ENCODE data around the gene TPD52L2.
"Not testable (repeated sequence)": the region's sequence is repeated elsewhere in the genome, so short reads cannot be mapped to it uniquely, and the experiment has no call there.

The TPD52L2 gene

DNA sequence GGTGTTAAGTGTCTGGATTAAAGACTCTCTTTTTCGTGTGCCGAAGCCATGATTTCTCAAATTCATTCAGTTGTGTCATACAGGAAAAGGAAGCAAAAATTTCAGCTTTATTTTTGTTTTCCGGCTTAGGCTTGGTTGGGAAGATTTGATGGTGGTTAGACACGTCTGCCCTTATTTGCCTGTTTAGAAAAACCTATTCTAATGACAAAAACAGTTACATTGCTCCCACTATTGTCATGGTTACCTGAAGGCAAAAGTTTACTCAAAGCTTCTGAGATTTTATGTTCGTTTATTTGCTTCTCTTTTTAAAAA is 30.8 kb downstream of the TPD52L2 start:
- no peak for DNase-seq (ENCODE audit: low spot score)

DNA sequence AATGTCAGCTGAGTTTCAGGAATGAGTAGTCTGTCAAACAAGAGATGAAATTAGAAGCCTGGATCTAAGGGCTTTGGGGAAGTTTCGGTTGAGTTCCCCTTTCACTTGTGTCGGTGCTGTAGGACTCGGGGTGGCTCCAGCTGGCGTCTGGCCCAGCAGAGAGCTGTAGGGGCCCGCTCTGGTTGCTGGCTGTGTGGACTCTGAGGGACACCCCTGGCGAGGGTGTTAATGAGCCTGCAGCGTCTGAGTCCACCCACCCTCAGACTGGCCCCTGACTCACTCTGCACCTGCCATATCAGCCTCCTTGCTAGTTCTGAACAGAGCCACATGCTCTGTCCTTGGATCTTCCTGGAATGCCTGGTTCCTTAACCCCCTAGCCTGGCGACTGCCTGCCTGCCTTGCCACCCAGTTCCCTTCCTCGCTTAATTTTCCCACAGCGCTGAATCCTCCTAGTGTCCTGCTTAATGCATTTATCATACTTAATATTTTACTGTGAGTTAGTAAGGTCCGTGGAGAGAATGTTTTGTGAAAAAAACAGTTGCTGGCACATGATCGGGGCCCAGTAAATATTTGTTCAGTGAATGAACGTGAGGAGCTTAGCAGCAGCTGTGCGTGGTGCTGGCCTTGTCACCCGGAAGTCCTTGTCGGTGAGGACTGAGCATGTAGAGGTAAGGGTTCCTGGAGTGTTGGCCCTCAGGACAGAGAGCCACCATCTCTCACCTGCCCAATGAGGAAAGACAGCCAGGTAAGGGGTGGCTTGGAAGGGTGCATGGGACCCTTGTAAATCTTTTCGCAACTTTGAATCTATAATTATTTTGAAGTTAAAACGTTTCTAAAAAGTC is 31.4 kb downstream of the TPD52L2 start:
- no peak for DNase-seq (ENCODE audit: low spot score)

DNA sequence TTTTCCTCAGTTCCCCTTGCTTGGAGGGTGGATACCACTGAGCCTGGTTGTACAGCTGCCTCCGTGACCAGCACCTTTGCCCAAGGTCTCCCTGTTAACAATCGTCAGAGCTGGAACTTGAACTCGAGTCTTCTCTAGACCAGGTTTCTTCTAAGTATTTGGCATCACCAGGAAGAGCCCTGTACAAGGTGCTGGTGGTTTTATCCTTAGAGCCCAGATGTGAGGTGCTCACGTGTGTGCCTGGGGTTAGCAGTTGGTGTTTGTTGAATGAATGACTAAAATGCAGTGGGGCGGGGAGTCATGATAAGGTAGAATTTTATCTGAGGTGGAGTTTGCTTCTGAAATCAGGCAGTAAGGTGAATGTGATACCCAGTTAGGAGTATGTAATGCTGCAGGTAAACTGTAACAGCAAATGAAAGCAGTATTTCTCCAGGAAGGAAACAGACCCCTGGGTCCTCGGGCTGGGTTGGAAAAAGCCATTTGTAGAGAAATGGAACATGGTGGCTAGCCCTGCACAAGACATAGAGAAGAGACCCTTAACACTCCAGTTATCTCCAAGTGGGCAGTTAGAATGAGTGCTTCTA is 33.0 kb downstream of the TPD52L2 start:
- DNase-seq (ENCODE audit: low spot score) = no peak

DNA sequence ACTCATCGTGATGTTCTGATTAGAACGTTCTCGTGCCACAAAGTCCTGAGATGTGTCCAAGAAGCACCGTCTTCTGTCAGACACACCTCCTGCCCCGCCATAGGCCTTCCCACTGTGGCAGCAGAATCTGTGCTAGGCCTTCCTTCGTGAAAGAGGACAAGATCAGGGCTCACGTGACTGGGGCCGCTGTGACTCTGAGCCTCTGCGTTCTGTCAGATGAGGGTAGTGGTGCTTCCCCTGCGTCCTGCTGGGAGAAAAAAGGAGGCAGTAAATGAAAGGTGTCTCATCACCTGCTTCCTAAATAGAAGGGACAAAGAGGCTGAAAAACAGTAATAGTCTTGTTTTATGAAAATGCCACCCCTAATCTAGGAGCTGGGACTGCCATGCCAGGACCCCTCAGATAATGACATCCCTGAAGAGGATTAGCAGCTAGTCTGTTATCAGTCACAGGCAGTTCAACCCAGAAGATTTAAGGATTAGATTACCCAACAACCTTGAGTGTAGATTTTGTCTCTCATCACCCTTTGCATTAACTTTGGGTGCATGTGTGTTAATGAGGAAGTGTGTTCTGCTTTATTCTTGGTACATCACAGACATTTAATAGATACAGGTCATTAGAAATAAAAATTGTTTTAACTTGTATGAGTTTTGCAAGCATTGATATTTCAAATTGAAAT is 34.0 kb downstream of the TPD52L2 start:
- no peak for DNase-seq (ENCODE audit: low spot score)

DNA sequence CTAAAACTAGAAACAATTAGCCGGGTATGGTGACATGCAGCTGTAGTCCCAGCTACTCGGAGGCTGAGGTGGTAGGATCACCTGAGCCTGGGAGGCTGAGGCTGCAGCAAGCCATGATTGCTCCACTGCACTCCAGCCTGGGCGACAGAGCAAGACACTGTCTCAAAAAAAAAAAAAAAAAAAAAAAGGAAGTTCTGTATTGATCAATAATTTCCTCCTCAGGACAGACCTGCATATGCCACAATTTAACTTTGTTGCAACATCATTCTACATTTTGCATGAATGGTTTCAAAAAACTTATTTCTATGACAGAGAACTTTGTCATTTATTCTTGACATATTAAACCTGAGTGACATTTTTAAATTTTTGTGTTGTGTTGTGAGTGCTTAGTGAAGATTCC is 35.3 kb downstream of the TPD52L2 start:
- DNase-seq (ENCODE audit: low spot score) = no peak

DNA sequence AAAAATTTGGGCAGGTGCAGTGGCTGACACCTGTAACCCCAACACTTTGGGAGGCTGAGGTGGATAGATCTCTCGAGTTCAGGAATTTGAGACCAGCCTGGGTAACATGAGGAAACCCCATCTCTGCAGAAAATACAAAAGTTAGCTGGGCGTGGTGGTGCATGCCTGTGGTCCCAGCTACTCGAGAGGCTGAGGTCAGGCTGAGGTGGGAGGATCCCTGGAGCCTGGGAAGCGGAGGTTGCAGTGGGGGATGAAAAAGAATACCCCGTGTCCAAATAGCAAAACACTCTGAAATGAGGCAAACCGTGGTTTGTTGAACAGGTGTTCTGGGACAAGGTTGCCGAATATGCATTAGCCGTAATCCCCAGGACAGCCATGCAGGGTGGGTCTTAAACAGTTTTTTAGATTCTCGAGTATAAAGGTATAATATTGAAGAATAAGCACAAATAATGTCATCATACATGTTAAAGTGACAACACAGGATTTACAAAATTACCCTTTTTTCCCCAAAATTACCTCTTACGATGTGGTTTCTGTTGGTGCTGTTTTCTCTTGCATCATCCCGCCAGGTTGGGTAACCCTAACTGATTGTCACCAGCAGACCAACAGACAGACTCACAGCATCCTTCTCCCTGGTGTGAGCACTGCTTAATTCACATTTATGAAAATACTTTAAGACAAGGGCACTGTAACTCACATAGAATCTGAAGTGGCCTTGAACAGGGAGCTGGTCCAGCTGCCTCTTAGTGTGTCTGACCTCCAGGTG is 38.9 kb downstream of the TPD52L2 start:
- DNase-seq (ENCODE audit: low spot score) = no peak

DNA sequence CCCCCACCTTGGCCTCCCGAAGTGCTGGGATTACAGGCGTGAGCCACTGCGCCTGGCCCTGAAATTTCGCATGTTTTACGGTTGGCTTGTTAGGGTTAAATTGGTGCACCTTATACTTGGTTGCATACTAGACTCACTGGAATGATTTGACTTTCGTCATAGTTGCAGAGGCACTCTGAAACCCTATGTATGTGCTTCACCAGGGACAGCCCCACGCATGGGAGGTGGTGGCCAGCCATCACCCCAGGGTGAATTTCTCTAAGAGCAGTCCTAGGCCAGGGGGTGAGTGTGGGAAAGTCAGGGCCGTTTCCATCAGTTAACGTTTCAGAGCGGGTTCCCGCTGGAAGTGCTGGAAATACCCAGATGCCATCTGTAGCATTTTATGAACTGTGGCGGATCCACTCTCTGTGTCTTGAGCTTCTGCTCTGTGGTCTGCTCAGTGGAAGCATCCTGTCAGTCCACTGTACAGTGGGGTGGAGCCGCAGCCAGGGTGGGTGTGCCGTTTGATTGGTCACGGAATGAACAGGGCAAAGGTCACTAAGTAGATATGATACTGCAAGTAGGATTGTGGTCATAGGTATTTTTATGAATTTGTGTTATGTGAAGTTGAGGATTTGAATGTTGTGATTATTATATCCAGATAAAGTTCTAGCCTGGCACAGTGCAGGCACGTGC is 43.1 kb downstream of the TPD52L2 start:
- DNase-seq (ENCODE audit: low spot score) = no peak

DNA sequence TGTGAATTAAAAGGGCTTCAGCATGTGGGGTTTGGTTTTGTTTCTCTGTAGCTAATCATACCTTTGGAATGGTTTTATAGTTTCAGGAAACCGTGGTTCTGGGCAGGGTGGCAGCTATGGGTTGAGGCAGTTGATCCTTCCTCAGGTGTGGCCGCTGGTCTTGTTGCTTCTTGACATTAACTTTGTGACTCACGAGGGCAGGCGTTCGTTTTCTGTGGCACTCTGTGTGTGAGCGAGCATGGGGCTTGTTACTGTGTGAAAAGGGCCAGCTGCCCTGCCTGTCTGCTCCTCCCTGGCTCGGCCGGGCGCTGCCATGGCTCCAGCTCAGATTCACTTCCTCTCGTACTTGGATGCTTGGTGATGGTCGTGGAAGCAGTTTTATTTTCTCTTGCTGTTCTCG is 46.1 kb downstream of the TPD52L2 start:
- DNase-seq (ENCODE audit: low spot score) = no peak

DNA sequence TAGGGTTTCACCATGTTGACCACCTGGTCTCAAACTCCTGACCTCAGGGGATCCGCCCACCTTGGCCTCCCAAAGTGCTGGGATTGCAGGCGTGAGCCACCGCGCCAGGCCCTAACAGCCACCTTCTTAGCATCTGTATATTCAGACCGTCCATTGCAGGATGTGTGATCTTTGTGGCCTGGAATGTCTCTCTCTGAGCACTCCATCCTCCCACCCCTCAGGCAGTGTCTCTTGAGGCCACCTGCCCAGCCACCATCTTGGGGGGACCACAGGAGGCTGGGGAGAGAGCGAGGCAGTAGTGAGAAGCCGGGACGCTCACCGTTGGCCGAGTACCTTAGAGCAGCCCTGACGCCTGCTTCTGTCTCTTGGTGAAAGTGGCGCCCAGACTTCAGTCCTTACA is 48.7 kb downstream of the TPD52L2 start:
- no peak for DNase-seq (ENCODE audit: low spot score)

DNA sequence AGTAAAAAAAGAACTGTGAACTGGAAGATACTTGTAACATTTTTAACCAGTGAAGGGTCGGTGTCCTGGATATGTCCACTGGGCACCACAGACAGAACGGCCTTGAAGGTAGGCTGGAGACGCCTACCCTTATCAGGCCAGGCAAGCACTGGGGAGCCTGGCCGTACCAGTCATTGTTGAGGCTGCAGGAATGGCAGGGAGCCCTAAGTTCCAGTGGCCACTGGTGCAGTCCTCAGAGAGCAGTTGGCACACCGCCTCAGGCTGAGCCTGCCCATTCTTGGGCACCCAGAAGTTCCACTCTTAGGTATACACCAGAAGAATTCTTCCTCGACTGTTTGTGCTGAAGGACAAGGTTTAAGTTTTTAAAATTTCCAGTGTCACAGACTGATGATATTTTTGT is 50.4 kb downstream of the TPD52L2 start:
- no peak for DNase-seq (ENCODE audit: low spot score)

DNA sequence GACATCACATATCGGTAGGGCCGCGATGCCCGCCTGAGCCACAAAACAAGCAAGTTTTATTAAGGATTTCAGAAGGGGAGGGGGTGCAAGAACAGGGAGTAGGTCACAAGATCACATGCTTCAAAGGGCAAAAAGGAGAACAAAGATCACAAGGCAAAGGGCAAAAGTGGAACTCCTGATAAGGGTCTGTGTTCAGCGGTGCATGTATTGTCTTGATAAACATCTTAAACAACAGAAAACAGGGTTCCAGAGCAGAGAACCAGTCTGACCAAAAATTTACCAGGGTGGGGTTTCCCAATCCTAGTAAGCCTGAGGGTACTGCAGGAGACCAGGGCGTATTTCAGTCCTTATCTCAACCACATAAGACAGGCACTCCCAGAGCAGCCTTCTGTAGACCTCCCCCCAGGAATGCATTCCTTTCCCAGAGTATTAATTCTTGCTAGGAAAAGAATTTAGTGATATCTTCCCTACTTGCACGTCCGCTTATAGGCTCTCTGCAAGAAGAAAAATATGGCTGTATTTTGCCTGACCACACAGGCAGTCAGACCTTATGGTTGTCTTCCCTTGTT is 51.4 kb downstream of the TPD52L2 start:
- DNase-seq (ENCODE audit: low spot score) = not testable (repeated sequence)

DNA sequence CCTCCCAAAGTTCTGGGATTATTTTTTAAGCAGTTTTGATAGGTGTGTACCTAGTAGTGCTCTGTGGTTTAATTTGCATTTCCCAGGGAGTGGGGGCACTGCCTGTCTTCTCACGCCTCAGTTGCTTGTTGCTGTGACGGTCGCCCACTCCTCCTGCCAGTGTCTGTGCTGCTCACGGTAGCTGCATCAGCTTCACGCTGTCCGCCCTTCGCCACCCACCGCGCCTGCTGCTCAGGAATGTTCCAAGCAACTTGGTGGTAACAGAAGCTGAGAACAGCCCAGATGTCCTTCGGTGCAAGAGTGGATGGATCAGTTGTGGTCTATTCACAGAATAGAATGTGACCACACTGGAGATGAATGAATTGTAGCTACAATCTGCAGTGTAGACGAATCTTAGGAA is 52.7 kb downstream of the TPD52L2 start:
- no peak for DNase-seq (ENCODE audit: low spot score)

DNA sequence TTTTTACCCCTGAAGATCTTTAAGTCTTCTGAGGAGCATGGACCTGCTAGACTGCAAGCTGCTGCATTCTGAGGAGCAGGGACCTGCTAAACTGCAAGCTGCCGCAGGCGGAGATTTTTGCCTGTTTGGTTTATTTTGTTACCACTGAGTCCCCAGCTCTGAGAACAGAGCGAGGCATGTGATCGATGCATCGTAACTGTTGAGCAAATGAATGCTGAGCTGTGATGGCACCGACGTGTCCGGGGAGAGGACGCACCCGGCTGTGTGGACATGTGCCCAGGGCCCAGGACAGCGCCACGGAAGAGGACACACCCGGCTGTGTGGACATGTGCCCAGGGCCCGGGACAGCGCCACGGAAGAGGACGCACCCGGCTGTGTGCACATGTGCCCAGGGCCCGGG is 54.1 kb downstream of the TPD52L2 start:
- no peak for DNase-seq (ENCODE audit: low spot score)

DNA sequence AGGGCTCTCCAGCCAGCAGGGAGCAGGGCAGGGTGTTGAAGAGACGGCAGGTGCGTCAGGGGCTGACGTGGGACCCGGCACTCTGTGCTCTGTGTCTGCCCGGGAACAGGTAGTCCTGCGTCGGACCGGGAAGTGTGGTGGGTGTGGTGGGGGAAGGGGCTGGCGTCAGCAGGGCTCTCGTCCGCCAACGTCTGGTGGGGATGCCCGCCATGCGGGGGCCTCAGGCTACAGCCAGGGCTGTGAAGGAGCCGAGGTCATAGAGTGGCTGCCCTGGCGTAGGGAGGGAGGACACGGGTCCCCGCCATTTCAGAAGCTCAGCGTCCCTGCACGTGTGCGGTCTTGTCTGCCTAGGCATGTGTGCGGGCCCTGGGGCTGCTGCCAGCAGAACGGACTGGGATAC is 55.2 kb downstream of the TPD52L2 start:
- no peak for DNase-seq (ENCODE audit: low spot score)

DNA sequence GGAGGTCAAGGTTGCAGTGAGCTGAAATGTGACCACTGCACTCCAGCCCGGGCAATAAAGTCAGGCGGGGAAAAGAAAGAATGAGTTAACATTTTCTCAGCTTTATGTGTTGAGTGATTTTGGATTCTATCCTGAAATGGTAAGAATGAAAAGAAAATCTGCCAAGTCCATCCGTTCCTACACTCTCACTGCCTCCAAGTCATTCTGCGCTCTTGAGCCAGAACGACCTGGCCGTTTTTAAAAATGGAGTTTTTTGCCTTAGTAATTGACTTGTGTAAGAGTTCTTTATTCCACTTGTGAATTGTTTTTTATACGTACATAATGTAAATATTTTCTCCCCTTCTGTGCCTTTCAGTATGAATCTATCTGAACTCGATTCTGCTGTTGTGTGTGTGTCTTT is 58.6 kb downstream of the TPD52L2 start:
- no peak for DNase-seq (ENCODE audit: low spot score)

DNA sequence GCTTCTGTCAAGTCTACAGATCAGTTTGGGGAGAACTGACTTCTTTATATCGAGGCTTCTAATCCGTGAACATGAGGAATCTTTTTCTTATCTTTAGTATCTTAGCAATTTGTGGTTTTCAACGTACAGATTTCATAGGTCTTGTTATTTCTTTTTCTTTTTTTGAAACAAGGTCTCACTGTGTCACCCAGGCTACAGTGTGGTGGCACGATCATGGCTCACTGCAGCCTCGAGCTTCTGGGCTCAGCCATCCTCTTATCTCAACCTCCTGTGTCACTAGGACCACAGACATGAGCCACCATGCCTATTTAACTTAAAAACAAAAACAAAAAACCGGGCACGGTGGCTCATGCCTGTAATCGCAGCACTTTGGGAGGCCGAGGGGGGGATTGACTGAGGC is 59.2 kb downstream of the TPD52L2 start:
- DNase-seq (ENCODE audit: low spot score) = no peak

DNA sequence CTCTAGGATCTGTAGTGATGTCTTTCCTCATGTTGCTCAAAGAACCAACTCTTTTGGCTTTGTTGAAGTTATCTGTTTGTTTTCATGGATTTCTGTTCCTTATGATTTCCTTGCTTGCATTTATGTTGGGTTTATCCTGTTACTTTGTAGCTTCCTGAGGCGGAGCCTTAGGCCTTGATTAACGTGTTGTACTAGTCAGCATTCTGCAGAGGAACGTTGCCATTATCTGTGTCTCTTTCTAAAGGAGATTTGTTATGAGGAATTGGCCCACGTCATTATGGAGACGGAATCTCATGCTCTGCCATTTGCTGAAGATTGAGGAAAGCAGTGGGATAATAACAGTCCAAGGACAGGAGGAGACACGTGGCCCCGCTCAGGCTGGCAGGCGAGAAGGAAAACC is 61.2 kb downstream of the TPD52L2 start:
- no peak for DNase-seq (ENCODE audit: low spot score)

DNA sequence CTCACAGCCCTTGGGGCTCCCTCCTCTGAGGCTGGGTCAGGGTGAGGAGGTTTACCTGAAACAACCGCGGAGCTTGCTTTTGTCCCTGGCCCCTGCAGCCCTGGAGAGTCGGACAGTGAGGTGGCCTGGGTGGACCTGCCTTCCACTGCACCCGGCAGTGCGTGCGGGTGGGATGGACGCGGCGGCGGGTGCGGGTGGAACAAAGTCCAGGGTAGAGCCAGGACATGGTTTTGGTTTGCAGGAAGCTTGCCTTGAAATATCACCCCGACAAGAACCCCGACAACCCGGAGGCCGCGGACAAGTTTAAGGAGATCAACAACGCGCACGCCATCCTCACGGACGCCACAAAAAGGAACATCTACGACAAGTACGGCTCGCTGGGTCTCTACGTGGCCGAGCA is 64.0 kb downstream of the TPD52L2 start:
- no peak for DNase-seq (ENCODE audit: low spot score)

DNA sequence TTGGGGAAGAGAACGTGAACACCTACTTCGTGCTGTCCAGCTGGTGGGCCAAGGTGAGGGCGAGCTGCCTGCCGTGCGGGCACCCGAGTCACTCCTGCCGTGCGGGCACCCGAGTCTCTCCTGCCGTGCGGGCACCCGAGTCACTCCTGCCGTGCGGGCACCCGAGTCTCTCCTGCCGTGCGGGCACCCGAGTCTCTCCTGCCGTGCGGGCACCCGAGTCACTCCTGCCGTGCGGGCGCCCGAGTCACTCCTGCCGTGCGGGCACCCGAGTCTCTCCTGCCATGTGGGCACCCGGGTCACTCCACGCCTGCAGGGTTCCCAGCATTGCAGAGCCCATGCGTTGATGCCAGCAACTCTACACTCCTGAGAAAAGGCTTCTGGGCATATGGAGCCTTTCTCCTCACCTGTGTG is 64.4 kb downstream of the TPD52L2 start:
- DNase-seq (ENCODE audit: low spot score) = not testable (repeated sequence)

DNA sequence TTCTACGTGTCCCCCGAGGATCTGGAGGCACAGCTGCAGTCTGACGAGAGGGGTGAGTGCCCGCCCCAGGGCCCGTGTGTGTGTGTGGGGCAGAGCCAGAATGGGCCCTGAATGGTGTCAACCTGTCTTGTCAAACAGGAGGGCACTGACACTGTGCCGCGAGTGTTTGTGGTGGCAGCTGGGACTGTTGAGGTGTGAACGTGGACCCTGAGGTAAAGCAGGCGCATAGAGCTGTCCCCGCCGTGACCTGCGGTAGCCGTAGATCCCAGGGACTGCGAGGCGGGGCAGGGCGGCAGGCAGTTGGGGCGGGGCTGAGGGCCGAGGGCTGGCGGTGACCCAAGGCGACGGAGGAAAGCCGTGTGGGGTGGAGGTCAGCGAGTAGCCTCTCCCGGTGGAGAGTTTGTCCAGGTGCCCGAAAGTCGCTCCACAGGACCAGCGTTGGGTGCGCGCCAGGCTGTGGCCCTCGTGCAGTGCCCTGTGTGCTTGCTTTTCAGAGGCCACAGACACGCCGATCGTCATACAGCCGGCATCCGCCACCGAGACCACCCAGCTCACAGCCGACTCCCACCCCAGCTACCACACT is 66.0 kb downstream of the TPD52L2 start:
- no peak for DNase-seq (ENCODE audit: low spot score)

DNA sequence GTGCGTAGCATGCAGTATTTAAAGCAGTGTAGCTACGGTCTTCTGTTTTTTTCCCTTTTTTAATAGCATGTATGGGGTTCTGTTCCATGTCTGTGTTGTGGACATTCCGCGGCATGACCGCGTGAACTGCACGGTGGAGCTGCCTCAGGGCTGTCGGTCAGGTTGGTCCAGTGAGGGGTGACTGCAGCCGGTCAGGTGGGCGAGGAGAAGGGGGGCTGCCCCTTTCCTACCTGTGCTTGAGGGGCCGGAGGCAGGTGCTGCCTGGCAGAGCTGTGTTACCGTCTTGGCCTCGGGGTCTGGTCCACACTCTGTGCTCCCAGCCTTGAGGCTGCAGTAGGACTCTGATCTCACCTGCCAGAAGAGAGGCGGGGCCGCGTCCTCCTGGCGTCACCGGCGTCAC is 66.7 kb downstream of the TPD52L2 start:
- DNase-seq (ENCODE audit: low spot score) = no peak
